Stimulated activated CD8-positive, alpha-beta memory T cell treated with anti-CD3 and anti-CD28 coated beads, Interleukin-2, amount 100 ng/mL, for 48 hours (primary cell): ENCODE data around the gene SUSD2.

Source experiments
- DNase-seq, 2 donors: peaks; one replicate each; pipeline ENCODE4 v3.0.0-alpha.2; 2020; ENCODE audit warnings: low read depth in 2 of 2

The SUSD2 gene

GRCh38 chr22:24153959-24154358 is 27.3 kb upstream of the SUSD2 start:
- no peak for DNase-seq

DNA sequence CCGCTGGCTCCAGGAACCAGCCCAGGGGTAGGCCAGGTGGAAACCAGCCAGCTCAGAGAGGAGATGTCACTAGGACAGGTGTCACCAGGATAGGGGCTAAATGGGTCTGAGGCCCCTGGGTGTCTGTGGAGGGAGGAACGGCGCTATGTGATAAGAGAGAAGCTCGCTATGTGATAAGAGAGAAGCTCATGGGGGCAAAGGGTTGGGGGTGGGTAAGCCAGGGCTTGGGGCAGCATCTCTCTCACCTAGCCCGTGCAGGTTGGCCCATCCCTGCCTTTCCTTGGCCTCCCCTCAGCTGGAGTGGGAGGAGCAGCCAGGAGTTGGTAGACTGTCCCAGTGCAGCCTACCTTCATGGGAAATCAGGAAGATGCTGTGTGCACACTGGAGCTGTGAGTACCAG is 26.5 kb upstream of the SUSD2 start:
- DNase-seq: no peak

GRCh38 chr22:24155627-24156140 is 25.6 kb upstream of the SUSD2 start:
- peak; percentile 33 to 48 for DNase-seq

GRCh38 chr22:24156141-24156912 is 25.0 kb upstream of the SUSD2 start:
- peak; percentile 53 to 65 for DNase-seq

DNA sequence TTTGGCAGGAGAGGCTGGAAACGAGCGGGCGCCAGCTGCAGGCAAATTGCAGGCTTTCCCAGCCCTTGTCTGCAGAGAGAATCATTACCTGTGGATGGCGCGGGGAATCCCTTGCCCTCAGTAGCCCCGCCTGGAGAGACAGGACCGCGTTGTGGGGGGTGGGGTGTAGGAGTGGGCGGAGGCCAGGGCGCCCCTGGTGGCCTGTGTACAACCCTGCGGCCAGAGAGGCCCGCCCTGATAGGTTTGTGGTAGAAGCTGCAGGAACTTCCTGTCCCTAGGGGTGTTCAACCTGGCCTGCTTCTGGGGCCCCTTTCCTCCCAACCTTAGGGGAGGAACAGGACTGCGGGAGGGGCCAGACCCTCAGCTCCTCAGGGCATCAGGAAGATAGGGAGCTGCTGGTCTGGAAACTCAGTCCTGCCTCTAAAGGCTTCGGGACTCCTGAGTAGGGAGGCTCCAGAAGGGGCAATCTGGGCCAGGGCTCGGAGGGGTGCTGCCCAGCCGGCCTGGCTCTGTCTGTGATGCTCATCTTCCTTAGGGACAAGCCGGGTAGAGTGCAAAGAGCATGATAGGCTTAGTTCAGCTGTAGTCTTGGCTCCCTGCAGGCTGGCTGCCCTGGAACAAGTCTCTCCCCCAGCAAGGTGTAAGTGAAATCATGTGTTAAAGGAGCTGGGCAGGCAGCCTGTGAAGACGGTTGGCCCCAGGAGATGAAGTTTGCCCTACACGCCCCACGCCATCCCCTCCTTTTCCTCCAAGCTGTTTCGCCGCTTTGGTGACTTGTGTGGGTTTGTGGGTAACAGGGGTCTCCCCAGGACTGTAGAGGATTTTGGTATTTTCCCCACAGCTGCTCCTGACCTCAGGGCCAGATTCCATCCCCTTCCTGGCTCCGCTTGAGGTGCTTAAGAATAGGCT is 24.1 kb upstream of the SUSD2 start:
- DNase-seq: peak; percentile 73 to 83

- no peak for DNase-seq
Measured at GRCh38 chr22:24157822-24158135, 23.5 kb upstream of the SUSD2 start.

GRCh38 chr22:24159650-24160049 is 21.6 kb upstream of the SUSD2 start:
- DNase-seq: no peak

- DNase-seq: no peak
Measured at GRCh38 chr22:24160546-24160945, 20.7 kb upstream of the SUSD2 start.

GRCh38 chr22:24161485-24161884 is 19.8 kb upstream of the SUSD2 start:
- no peak for DNase-seq

DNA sequence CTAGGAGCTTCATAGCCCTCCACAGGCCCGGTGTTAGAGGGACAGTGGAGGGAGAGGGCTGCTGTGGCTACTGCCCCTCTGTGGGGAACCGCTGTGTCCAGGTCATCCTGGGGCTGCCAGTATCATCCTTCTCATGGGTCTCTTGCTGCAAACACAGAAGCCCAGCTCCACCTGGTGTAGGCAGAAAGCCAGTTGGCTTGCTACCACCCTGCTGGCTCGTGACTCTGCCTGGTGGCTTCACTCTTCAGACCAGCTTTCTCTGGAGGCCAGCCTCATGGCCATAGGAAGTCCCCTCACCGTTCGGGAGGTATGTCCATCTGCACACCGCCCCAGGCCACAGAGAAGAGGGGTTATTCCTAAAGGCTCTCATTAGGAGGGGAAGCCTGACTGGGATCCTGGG is 19.4 kb upstream of the SUSD2 start:
- no peak for DNase-seq

DNA sequence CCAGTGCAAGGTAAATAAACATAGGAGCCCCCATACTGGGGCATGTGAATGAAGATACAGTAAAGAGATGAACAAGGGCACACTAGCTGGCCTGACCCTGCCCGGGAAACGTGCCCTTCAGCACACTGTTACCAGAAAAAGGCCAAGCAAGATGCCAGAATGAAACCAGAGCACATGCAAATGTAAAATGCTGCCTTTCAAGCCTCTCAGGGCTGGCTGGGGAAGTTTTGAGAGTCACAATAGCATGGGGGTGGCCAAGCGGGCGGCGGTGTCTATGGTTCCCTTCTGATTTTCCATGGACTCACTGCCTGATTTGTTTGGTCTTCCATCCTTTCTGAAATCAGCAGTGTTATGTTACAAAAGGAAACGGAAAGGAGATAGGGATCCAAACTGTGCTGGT is 18.9 kb upstream of the SUSD2 start:
- no peak for DNase-seq

- DNase-seq: no peak
Measured at GRCh38 chr22:24164243-24164642, 17.0 kb upstream of the SUSD2 start.

GRCh38 chr22:24164940-24165339 is 16.3 kb upstream of the SUSD2 start:
- no peak for DNase-seq

DNA sequence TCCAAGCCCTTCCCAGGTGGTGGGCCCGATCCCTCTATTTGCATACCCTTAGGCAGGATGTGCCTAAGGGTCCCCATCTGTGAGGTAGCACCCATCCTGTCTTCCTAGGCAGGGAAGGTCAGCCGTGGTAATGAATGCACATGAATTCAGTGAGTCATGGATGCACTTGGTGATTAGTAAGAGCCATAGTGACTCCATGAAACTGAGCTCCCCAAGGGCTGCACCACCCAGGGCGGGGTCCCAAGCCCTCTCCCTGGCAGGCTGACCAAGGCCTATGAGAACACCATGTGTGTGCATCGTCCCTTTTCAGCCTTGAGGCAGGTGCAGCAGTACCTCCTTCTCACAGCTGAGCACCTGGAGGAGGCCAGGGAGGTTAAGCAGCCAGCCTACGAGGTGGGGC is 15.6 kb upstream of the SUSD2 start:
- no peak for DNase-seq

- no peak for DNase-seq
Measured at GRCh38 chr22:24166811-24167210, 14.5 kb upstream of the SUSD2 start.

DNA sequence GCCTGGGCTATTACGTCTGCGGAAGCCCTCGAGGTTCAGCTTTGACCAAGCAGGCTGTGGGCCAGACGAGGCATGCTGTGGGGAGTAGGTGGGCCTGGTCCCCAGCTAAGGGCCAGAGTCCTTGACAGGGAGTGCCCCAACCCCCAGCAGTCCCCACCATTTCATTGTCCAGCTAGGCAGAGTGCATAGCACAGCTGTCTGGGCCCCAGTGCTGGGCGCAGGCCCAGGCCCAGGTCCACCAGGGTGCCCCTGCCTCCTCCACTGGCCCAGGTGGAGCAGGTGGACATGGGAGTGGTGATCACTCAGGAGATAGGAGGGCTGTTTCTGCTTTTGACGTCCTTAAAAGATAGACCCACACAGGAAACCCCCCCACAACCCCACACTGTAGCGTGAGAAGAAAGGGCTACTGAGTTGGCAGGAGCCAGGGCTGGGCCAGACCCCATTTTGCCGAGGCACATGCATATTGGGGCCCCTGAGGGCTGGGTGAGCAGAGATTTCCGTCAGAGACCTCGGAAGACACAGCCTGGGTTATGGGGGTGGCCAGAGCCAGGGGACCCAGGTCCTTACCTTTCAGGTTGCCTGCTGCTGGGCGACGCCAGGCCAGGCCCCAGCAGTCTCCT is 11.7 kb upstream of the SUSD2 start:
- no peak for DNase-seq

GRCh38 chr22:24170188-24170587 is 11.1 kb upstream of the SUSD2 start:
- no peak for DNase-seq

DNA sequence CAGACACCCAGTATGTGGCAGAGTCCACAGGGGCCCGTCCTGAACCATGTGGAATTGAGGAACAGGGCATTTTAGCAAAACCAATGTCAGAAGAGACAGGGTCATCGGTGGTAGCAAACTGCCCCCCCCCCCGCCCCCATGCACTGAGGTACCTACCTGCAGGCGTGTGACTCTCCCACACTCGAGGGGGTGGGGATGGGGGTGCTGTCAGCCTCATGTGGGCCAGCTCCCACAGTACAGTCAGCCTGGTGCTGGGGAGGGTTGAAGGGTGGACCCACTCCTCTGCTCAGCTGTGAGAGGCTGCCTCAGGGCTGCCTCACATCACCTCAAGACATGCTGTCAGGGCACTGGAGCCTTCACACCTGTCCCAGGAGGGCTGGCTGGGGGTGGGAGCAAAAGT is 10.7 kb upstream of the SUSD2 start:
- no peak for DNase-seq

GRCh38 chr22:24171822-24172221 is 9.5 kb upstream of the SUSD2 start:
- no peak for DNase-seq

GRCh38 chr22:24175160-24175808 is 6.0 kb upstream of the SUSD2 start:
- DNase-seq: peak; percentile 49 to 58

GRCh38 chr22:24176040-24176439 is 5.2 kb upstream of the SUSD2 start:
- no peak for DNase-seq

DNA sequence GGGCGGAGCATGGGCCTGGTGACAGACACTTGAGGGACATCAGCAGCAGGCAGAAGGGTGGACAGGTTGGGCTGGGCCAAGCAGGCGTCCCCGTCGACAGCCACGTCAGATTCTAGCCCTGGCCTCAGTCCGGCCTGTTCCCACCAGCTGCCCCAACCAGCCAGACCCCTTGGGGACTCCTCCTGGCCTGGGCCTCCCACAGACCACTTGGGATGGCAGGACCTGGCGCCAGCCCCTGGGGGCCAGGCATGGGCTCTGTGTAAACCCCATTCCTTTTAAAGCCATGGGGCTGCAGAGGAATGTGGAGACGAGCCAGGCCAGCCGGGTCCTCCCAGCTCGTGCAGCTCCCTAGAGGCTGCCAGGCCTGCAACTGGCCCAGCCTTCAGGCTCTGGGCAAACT is 4.7 kb upstream of the SUSD2 start:
- no peak for DNase-seq
